Left ventricle myocardium inferior (tissue), 1 donor: ENCODE data around the gene RAPGEF1. TPM values are rescaled to one million over a fixed set of nuclear protein-coding genes. Genes with fewer than 3 reads are reported as not detected.

Source experiments
- DNase-seq: peaks from one replicate; pipeline ENCODE4 v3.0.0-alpha.2; 2020
- H3K27ac ChIP-seq: fragments of 200-600 bp; replicated peaks from 2 replicates; pipeline ENCODE4 v1.8.0; 2021
- H3K27me3 ChIP-seq: fragments of 200-600 bp; 2 replicates; pipeline ENCODE4 v1.8.0; 2021; ENCODE audit warnings: low read depth
- H3K36me3 ChIP-seq: fragments of 200-600 bp; 2 replicates; pipeline ENCODE4 v1.8.0; 2021
- H3K4me1 ChIP-seq: fragments of 200-600 bp; 2 replicates; pipeline ENCODE4 v1.8.0; 2021
- H3K4me3 ChIP-seq: fragments of 200-600 bp; 2 replicates; pipeline ENCODE4 v1.8.0; 2021; ENCODE audit warnings: mild to moderate bottlenecking, moderate library complexity
- H3K9me3 ChIP-seq: fragments of 200-600 bp; replicated peaks from 2 replicates; pipeline ENCODE4 v1.8.0; 2021
- intact Hi-C: fragments of 100-400 bp; cut with micrococcal nuclease; formaldehyde crosslinking; loops from one replicate; pipeline ENCODE4 v1.11.0; 2022
- total RNA-seq: library from RNA; stranded (reverse); fragmentation: NEBNext Ultra II Directional; extraction: Animal tissue kit (Norgen Biotek cat#: 25700); gene quantifications from one replicate; pipeline ENCODE4 v1.2.1, GENCODE V29; 2021
- TF ChIP-seq, protein P1 (sequence below): fragments of 200-600 bp; IDR thresholded peaks from 2 replicates; pipeline ENCODE4 v1.8.0; 2021; ENCODE audit warnings: antibody characterized with exemption, mild to moderate bottlenecking, borderline replicate concordance
- donor health status: DM: no; HTN: yes; CAD: no; lungs with severe emphysema.

RAPGEF1 gene
- total RNA-seq, 1 donor from 2014 or later = 95.9 TPM

DNA sequence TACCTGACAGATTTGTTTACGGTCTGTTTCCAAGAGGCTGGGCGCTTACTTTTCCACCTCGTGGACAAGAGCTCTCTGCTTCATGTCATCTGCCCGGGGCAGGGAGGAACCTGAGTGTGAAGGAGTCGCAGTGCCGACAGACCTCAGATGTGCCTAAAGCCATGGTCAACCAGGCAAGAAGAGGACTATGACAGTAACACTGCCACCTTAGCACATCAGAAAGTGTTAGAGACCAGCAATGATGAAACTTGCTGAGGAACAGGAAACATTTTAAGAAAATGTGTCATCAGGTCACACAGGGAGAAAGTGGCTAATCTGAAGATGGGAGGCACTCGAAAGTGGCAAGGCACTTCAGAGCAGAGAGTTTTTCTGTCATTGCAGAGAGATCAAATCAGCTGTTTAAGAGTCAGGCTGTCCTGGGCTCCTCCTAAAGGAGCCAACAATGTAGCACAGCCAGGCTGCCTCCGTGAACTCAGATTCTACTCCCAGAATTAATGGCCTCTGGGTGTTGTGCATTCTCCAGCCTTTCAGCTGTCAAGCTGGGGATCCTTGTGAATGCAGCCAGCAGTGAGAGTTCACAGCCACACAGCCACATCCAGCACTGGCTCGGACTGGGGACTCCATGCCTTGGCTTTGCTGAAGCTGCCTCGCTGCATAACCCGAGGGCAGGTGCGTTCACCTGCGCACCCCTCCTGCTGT is 94.6 kb downstream of the RAPGEF1 start:
- intact Hi-C loops = no loop called here
- DNase-seq = no peak
- Histone ChIP-seq H3K4me1 (peaks cover 68% of the 10 kb centered on the region), H3K36me3 (peaks cover 57% of the 10 kb centered on the region), H3K27me3 (no peaks in the 10 kb centered on the region), H3K27ac (no peak overlapping the region), H3K9me3 (no peaks in the 10 kb centered on the region), H3K4me3 (no peak overlapping the region)
- TF ChIP-seq, protein P1, sequence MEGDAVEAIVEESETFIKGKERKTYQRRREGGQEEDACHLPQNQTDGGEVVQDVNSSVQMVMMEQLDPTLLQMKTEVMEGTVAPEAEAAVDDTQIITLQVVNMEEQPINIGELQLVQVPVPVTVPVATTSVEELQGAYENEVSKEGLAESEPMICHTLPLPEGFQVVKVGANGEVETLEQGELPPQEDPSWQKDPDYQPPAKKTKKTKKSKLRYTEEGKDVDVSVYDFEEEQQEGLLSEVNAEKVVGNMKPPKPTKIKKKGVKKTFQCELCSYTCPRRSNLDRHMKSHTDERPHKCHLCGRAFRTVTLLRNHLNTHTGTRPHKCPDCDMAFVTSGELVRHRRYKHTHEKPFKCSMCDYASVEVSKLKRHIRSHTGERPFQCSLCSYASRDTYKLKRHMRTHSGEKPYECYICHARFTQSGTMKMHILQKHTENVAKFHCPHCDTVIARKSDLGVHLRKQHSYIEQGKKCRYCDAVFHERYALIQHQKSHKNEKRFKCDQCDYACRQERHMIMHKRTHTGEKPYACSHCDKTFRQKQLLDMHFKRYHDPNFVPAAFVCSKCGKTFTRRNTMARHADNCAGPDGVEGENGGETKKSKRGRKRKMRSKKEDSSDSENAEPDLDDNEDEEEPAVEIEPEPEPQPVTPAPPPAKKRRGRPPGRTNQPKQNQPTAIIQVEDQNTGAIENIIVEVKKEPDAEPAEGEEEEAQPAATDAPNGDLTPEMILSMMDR = no peak

DNA sequence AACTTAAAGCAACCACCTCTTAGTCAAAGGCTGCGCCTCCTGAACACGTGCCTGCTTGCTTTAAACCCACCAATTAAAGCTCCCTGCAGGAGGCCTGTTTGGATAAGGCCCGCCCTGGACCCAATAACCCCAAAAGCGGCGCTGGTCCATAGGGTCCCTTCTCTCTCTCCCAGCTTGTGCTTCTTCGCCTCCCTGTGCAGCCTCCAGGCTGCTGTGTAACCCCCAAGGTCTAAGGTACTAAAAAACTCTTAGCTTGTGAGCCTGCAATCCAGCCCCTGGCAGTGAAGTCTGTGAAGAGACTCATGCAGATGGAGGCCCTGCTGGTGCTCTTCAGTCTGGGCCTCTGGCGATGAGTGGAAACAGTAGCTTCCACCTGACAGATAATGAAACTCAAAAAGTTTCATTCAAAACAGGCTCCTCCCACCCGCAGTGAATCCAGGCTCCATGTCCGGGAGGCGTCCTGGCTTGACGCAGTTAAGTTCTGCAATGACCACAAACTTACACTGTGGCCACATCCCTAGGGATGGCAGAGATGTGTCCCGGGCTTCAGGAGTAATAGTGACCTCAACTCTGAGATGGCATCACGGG is 97.3 kb downstream of the RAPGEF1 start:
- peak overlapping the region; percentile 37 for H3K27ac ChIP-seq
- no peak overlapping the region for H3K4me3 ChIP-seq
- TF ChIP-seq, protein P1 = no peak
- no peak for DNase-seq
- H3K4me1 ChIP-seq = peaks cover 74% of the 10 kb centered on the region
- peaks cover 58% of the 10 kb centered on the region for H3K36me3 ChIP-seq
- intact Hi-C loops = no loop called here
- H3K27me3 ChIP-seq = no peaks in the 10 kb centered on the region
- no peaks in the 10 kb centered on the region for H3K9me3 ChIP-seq

DNA sequence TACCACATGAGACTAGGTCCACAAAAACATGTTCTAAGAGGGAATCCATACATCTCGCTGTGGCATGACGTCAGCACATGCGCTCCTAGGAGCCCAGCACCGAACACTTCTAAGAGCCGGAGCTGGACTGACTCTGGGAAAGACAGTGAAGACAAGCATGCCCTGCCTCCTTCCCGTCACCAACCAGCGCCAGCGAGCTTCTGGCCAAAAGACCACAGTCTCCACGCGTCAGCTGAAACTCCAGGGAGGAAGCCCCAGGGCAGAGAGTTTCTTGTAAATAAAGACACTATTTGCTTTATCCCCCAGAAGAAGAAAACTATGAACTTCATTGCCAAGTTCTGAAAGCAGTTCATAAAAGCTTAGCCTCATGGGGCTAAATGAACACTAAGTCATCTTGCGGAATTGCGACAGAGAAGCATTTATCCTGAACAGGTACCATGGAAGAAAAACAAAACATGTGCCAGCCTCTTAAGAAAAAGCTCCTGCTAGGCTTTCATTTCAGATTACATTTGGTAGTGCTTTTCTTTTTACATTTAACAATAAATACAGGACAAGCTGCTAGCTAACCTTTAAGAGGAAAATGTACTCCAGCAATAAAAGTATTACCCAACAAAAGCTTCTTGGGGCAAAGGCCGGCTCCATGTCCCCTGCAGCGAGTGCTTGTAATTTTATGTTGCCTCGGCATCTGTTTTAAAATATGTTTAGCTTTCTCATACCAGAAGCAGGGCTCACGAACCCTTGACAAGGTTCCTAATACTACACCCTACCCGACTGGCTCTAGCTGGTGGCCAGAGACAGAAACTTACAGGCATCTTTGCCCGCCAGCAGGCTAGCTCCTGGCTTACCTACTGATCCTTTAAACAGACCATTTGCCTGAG is 98.0 kb downstream of the RAPGEF1 start:
- Histone ChIP-seq H3K4me1 (peaks cover 78% of the 10 kb centered on the region), H3K4me3 (no peak overlapping the region), H3K27ac (peak overlapping the region; percentile 37), H3K27me3 (no peaks in the 10 kb centered on the region), H3K36me3 (peaks cover 56% of the 10 kb centered on the region), H3K9me3 (no peaks in the 10 kb centered on the region)
- TF ChIP-seq, protein P1 = no peak
- intact Hi-C loops = no loop called here
- DNase-seq = no peak

DNA sequence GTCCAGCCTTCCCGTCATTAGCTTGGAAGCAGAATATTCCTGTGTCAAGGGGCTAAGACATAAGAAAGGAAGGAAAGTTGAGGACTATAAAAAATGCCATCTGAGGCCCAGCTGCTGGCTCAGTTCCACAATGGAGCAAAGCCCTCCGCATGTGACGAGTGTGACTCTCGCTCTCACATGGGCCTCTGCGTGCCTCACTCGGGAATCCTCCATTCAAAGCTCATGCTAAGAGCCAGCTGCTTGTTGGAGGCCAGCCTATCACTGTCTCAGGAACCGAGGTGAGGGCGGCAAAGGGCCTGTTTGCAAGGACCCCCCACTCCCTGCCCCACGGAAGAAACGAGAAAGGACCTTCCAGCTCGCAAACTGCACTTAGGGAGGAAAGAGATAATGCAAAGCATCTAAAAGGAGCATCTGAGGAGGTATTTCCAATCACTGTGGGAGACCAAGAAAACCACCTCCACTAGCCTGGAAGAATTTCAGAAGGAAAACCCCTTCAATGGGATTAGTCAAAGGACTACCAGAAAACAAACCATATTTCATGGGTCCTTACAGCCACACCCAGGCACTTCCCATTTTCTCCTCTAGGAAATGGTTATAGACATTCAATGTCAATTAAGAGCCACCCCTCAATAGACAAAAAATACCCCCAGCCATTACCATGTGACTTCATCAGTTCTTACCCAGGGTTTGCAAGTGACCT is 99.3 kb downstream of the RAPGEF1 start:
- H3K4me1 ChIP-seq = peaks cover 87% of the 10 kb centered on the region
- peaks cover 51% of the 10 kb centered on the region for H3K36me3 ChIP-seq
- H3K27ac ChIP-seq = peak overlapping the region; percentile 37
- no peak for DNase-seq
- no peak overlapping the region for H3K4me3 ChIP-seq
- intact Hi-C loops = no loop called here
- TF ChIP-seq, protein P1 = peak; percentile 29
- H3K27me3 ChIP-seq = no peaks in the 10 kb centered on the region
- H3K9me3 ChIP-seq = no peaks in the 10 kb centered on the region
